OCI-LY1 (cell line): ENCODE measurements around the gene ACAA1.
"Not testable (repeated sequence)": the region's sequence is repeated elsewhere in the genome, so short reads cannot be mapped to it uniquely, and the experiment has no call there.

Experiments
- H2AFZ ChIP-seq: fragments of 200-600 bp; sonication (generic), shearing (Covaris generic); 2 replicates; pipeline ENCODE4 v1.6.0; 2014; ENCODE audit warnings: antibody characterized with exemption, mild to moderate bottlenecking, low read length
- H3F3A ChIP-seq: fragments of 200-600 bp; sonication (generic), shearing (Covaris generic); 2 replicates; pipeline ENCODE4 v1.6.0; 2014; ENCODE audit warnings: mild to moderate bottlenecking, antibody characterized with exemption, low read length, moderate library complexity; ENCODE audit not compliant: insufficient read depth
- H3K27ac ChIP-seq: fragments of 200-600 bp; sonication (generic); 2 replicates; pipeline ENCODE4 v1.5.1; 2014; ENCODE audit warnings: low read length, mixed run types, mild to moderate bottlenecking, low read depth; ENCODE audit not compliant: poor library complexity, severe bottlenecking
- H3K27me3 ChIP-seq: fragments of 200-600 bp; sonication (generic); 2 replicates; pipeline ENCODE4 v1.6.0; 2014; ENCODE audit warnings: antibody characterized with exemption, mild to moderate bottlenecking, low read length, moderate library complexity; ENCODE audit not compliant: insufficient read depth
- H3K36me3 ChIP-seq: fragments of 200-600 bp; sonication (generic); 2 replicates; pipeline ENCODE4 v1.6.1; 2014; ENCODE audit warnings: mild to moderate bottlenecking, antibody characterized with exemption, low read length, moderate library complexity, mixed read lengths; ENCODE audit not compliant: insufficient read depth
- H3K4me1 ChIP-seq: fragments of 200-600 bp; sonication (generic); 2 replicates; pipeline ENCODE4 v1.5.1; 2014; ENCODE audit warnings: mild to moderate bottlenecking, low read length, moderate library complexity; ENCODE audit not compliant: insufficient read depth, severe bottlenecking
- H3K4me2 ChIP-seq: fragments of 200-600 bp; sonication (generic), shearing (Covaris generic); 2 replicates; pipeline ENCODE4 v1.6.1; 2014; ENCODE audit warnings: low read length
- H3K4me3 ChIP-seq: fragments of 200-600 bp; sonication (generic); 2 replicates; pipeline ENCODE4 v1.5.1; 2014; ENCODE audit warnings: low read length, low read depth, mild to moderate bottlenecking, mixed read lengths; ENCODE audit not compliant: poor library complexity, severe bottlenecking
- H3K79me2 ChIP-seq: fragments of 200-600 bp; shearing (Covaris generic); 2 replicates; pipeline ENCODE4 v1.6.1; 2016; ENCODE audit warnings: mixed run types, low read length, mixed read lengths; ENCODE audit not compliant: insufficient read depth
- H3K9ac ChIP-seq: fragments of 200-600 bp; sonication (generic), shearing (Covaris generic); 2 replicates; pipeline ENCODE4 v1.6.1; 2014; ENCODE audit warnings: mild to moderate bottlenecking, low read length, mixed read lengths
- H3K9me2 ChIP-seq: fragments of 200-600 bp; sonication (generic), shearing (Covaris generic); 2 replicates; pipeline ENCODE4 v1.6.1; 2014; ENCODE audit warnings: low read depth, mild to moderate bottlenecking, low read length, mixed read lengths
- H3K9me3 ChIP-seq: fragments of 200-600 bp; shearing (Covaris generic); 2 replicates; pipeline ENCODE4 v1.6.1; 2014; ENCODE audit warnings: low read length, mixed read lengths
- H4K20me1 ChIP-seq: fragments of 200-600 bp; sonication (generic), shearing (Covaris generic); 2 replicates; pipeline ENCODE4 v1.6.0; 2016; ENCODE audit warnings: mild to moderate bottlenecking, low read length; ENCODE audit not compliant: insufficient read depth
- CTCF ChIP-seq: fragments of 200-600 bp; sonication (generic), shearing (Covaris generic); IDR thresholded peaks from 2 replicates; pipeline ENCODE4 v1.5.1; 2017; ENCODE audit warnings: mild to moderate bottlenecking, antibody characterized with exemption, low read length, moderate library complexity, mixed read lengths
- EZH2 ChIP-seq: fragments of 200-600 bp; sonication (generic), shearing (Covaris generic); IDR thresholded peaks from 2 replicates; pipeline ENCODE4 v1.8.0; 2017; ENCODE audit warnings: borderline replicate concordance, mixed run types, mild to moderate bottlenecking, antibody characterized with exemption, low read length, moderate library complexity, mixed read lengths

The ACAA1 gene

GRCh38 chr3:38083871-38084333 is 53.0 kb downstream of the ACAA1 start:
- no peak for TF ChIP-seq EZH2
- TF ChIP-seq CTCF, result no peak
- Histone ChIP-seq H3K36me3 (no peaks in the 10 kb centered on the region), H3K9ac (no peak overlapping the region), H4K20me1 (no peaks in the 10 kb centered on the region), H3K4me3 (no peak overlapping the region), H2AFZ (no peak overlapping the region), H3K9me3 (peaks cover 5% of the 10 kb centered on the region; the same call in 1 of the 2 replicates), H3F3A (peaks cover 6% of the 10 kb centered on the region), H3K9me2 (no peaks in the 10 kb centered on the region), H3K4me2 (no peak overlapping the region), H3K27me3 (no peaks in the 10 kb centered on the region), H3K4me1 (no peaks in the 10 kb centered on the region), H3K27ac (no peak overlapping the region), H3K79me2 (no peaks in the 10 kb centered on the region)

GRCh38 chr3:38083254-38083653 is 53.7 kb downstream of the ACAA1 start:
- not testable (repeated sequence) for H4K20me1 ChIP-seq, H3K4me2 ChIP-seq, H3K79me2 ChIP-seq, H3K27me3 ChIP-seq, H3K27ac ChIP-seq, H3K9me3 ChIP-seq, H3K9ac ChIP-seq, H3K36me3 ChIP-seq, H2AFZ ChIP-seq, H3F3A ChIP-seq, H3K9me2 ChIP-seq, H3K4me3 ChIP-seq, H3K4me1 ChIP-seq

- H3K36me3 ChIP-seq, H3K4me3 ChIP-seq, H3K4me2 ChIP-seq, H3K79me2 ChIP-seq, H3K9me2 ChIP-seq, H3K27ac ChIP-seq, H3K4me1 ChIP-seq, H3K27me3 ChIP-seq, H2AFZ ChIP-seq, H3F3A ChIP-seq, H4K20me1 ChIP-seq, H3K9me3 ChIP-seq, H3K9ac ChIP-seq: not testable (repeated sequence)
Observed at GRCh38 chr3:38082296-38082695, 54.6 kb downstream of the ACAA1 start.

- H3K27ac ChIP-seq, H2AFZ ChIP-seq, H3K36me3 ChIP-seq, H3K27me3 ChIP-seq, H3K4me1 ChIP-seq, H3K9me3 ChIP-seq, H3F3A ChIP-seq, H4K20me1 ChIP-seq, H3K9ac ChIP-seq, H3K4me2 ChIP-seq, H3K9me2 ChIP-seq, H3K79me2 ChIP-seq, H3K4me3 ChIP-seq: not testable (repeated sequence)
Observed at GRCh38 chr3:38077073-38077472, 59.9 kb downstream of the ACAA1 start.
